Activated T-cell treated with anti-CD3 and anti-CD28 coated beads for 1 hour (primary cell): ENCODE results near the gene RGR.

ENCODE experiments used
- DNase-seq: peaks from one replicate; pipeline ENCODE4 v3.0.0-alpha.2; 2020; ENCODE audit warnings: low read depth

Gene RGR

GRCh38 chr10:84221916-84222315 is 22.9 kb upstream of the RGR start:
- DNase-seq = no peak

GRCh38 chr10:84224411-84225028 is 20.3 kb upstream of the RGR start:
- no peak for DNase-seq

DNA sequence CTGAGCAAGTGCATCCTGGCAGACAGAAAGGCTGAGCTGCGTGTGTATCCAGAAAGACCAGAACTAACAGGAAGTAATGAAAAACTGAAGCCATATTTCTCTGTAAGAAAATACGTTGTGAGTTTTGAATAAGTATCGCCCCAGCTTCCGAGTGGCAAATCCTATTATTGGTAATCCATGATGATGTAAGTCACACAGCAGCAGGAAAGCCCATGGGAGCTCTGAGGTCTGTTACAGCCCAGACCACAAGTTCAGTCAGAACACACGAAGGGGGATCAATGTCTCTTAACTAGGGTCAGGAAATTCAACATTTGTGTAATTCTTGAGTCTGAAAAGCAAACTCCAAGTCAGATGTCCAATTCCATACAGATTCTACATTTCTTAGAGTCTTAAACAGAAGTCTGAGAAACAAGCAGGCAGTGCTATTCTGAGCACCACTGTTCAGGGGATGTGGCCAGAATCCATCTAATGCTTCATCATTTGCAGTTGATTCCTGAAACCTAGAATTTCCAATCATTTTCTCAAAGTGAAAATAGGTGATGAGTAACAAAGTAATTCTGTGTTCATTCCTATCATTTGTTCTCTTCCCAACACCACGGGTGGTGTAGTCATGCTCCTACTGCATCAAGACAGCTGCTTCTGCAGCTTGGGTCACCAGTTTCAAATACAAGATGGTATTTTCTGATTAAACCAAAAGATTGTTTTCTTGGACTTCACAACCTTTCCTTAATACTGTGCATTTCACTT is 19.3 kb upstream of the RGR start, which contains the start of gene LRIT2:
LRIT2 (minus strand) TSS at position 118 of the 747 bp plus-strand sequence; CDS start at position 94, 24 bp downstream.
- no peak for DNase-seq

DNA sequence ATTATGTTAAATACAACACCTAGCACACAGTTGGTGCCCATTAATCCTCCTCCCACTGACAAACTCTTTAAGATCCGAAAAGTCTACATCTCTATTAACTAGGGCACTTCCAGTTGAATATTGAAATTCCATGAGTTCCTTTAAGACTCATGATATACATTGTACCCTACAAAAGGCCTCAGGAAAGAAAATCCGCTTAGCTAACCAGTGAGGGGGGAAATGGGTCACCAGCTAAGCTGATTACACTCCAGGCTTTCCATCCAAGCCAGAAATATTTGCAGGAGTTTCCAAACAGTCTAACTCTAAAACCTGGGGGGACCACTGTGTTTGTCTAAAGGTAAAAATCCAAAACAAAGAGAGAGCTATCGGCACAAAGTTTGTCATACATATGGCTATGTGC is 18.2 kb upstream of the RGR start:
- no peak for DNase-seq

DNA sequence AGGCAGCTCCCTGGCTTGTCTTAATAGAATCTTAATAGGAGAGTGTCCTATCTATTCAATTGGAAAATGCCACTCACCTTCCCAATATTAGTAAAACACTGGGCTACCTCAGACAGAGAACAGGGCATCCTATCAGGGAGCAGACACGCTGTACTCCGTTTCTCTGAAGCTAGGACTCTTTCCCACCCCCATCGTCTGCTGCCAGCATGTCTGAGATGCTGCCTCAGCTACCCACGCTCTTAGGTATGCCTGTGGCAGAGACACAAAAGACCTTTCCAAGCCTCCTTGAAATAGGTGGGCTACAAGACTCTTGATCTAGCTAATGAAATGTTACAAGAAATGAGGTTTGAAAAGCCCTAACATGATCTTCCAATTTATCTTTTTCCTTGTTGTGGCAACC is 17.0 kb upstream of the RGR start:
- DNase-seq = no peak

DNA sequence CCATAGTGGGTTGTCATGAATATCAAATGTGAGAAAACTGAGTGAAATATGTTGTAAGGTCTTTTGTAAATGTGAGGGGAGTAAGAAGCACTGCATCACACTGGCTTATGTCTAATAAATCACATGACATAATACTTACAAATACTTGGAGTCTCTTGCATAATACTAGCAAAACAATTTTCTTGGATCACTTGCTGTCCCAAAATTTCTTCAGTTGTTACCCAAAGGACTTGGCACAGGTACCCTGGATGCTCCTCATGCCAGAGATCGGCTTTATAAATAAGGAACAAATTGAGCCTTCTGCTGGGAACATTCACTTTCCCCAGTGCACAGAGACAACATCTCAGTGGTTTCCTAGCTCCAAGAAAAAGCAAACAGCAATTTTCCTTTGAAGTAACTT is 14.5 kb upstream of the RGR start:
- no peak for DNase-seq

DNA sequence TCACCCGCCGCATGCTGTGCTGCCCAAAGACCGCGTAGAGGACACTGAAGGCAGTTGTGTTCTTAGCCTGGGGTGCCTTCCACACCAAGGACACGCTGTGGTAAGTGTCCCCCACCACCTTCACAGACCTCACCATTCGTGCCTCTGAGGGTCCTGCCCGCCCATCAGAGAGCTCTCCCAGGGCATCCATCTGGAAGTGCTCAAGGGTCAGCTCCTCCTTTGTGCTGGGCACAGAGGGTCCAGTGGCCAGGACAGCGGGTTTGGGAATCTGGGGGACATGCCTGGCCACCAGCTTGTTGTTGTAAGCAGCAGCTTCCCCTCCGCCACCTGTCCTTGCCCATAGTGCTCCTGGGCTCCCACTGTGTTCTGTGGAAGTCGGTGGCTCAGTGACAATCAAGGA is 12.5 kb upstream of the RGR start:
- DNase-seq = no peak

- no peak for DNase-seq
Observed at GRCh38 chr10:84233940-84234339, 10.9 kb upstream of the RGR start.

DNA sequence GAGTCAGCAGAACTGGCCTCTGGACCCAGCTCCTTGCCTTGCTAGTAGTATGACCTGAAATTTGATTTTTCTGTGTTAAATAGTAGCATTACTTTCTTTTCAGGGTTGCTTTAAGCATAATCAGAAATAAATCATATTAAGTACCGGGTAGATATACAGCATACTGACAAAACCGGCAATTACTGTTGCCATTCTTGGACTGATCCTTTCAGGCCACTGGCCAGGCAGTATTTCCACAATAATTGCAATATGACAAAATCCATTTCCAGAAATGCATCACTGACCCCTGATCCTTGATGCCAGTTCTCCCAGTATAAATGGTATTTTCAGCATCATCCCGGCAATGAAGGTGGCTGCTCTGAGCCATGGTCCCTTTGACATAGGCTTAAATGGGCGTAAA is 10.4 kb upstream of the RGR start:
- DNase-seq = no peak

- DNase-seq = no peak
Observed at GRCh38 chr10:84235096-84235495, 9.8 kb upstream of the RGR start.

GRCh38 chr10:84236807-84237198 is 8.1 kb upstream of the RGR start:
- DNase-seq = no peak

- DNase-seq = no peak
Observed at GRCh38 chr10:84237199-84238051, 7.4 kb upstream of the RGR start.

- DNase-seq = no peak
Observed at GRCh38 chr10:84238909-84239308, 5.9 kb upstream of the RGR start.

DNA sequence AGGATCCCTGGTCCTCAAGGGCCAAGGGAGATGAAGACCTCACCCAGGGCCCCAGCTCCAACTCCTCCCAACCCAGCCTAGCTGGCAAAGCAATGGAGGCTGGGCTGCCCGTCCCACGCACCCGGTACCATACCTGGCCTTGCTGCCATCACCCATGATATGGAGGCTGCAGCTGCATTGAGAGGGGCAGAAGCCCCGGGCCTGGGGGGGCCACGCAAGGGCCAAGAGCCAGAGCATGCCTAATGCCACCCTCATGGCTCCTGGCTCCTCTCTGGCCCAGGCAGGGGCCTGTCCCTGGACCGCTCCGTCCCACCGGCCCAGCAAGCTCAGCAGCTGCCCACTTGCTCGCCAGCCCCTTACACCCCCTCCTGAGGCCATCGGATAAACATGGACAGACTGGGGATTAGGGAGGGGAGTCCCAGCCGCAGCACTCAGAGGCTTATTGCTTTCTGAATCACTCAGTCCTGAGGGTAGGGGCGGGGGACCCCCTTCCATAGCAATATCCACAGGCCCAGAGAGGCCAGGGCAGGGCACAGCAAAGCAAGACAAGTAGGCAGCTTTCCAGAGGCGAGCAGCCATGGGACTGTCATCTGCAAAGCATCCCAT is 3.6 kb upstream of the RGR start, which contains the start of gene LRIT1:
LRIT1 (minus strand) TSS at position 362 of the 606 bp plus-strand sequence; CDS start at position 255, 107 bp downstream.
- no peak for DNase-seq

DNA sequence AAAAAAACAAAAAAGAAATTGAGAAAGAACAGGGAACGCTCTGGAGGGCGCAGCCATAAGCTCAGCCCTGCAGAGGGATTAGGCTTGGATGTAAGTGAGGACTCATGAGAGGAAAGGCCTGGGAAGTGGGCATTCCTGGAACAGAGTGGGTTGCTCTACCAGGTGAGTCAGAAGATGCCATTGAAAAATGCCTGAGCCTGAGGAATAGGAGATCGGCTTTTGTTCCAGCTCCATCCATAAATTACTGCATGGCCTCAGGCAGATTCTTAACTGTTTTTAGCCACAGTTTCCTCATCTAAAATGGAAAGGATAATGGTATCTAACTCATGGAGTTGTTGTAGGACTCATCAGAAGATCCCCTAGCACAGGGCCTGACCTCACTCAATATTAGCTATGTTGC is 1.1 kb upstream of the RGR start:
- DNase-seq = no peak

GRCh38 chr10:84247496-84247895 is 2.6 kb downstream of the RGR start:
- no peak for DNase-seq

DNA sequence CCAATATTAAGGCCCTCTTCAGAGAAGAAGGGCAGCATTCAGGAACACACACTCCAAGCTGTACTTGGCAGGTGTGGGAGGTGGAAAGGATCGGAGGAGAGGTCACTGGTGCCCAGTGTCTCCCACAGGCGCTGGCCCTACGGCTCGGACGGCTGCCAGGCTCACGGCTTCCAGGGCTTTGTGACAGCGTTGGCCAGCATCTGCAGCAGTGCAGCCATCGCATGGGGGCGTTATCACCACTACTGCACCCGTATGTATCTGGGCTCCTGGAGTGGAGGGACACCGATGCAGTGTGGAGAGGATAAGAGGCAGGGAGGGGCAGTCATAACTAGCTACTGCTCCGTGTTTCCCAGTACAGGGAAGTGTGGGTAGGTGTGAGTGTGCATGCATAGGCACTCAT is 3.9 kb downstream of the RGR start:
- no peak for DNase-seq

DNA sequence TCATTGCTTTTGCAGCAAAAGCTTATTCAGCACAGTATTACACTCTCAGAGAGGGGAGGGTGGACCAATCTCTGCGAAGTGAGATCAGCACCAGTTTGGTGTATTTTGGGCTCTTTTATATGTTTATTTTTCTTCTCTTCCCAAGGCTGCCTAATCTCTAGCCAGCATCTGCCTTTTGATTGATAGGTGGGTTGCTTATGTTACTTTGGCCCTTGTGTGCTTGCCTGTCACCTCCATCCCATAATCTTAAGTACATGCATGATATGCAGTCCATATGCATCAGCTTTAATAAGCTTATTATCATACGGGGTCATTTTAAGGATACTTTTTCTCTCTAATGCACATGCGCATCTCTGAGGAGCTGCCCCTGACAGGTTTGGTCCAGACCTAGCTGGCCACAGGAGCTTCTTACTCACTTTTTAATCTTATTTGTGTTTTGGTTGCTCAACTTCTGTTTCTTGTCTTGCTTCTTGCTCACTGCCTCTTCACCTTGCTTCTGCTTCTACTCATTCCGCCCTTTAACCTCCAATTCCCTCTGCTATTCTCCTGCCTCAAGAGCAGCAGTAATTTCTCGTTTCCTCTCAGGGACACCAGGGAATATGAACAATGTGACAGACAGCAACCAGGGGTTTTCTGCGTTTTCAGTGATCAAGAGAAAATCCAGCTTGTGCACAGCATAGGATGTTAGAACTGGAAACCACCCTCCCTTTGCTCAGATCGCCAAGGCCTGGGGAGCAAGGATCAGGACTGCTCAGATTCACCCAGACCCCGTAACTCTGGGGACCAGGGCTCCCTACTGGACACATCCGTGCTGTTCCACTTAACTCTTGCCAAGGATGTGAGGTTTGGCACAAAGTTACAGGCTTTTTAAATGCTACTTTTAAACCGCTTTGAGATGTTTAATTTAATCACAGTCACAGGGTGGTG is 10.0 kb downstream of the RGR start:
- DNase-seq = no peak

DNA sequence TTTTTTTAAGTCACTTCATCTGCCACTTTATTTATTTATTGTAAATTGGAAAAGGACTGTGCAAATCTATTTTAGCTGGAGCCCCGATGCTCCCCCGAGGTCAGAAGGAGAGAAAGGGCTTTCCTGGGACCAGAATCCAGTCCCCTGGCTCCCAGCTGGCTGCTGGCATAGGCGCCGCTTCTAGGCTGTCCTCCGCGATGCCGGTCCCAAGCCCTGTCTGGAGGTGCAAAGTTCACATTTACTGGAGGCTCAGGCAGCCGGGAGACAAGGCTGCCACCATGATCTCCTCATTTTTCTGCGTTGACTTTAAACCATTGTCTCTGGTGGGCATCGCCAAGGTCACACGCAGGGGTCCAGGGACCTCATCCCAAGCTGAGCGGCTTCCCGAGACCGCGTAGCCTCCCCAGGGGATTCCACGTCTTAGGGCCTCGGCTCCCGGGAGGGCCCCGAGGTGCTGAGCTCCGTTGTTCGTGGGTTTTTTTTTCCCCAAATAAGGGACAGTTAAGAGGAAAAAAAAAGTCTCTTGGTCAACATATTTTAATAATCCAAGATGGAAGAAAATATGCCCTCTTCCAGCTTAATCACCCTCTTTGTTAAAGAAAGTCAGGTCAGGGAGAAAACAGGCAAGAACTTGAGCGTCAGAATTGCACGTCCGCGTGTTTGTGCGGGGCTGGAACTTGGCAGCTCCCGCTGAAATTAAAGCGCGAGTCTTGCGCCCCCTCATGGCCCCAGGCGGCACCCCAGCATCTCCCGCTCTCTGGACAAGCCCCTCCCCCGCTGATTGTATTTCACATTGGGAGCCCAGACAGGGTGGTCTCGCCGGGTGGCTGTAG is 11.9 kb downstream of the RGR start:
- DNase-seq = peak; percentile 14

- no peak for DNase-seq
Observed at GRCh38 chr10:84257343-84258020, 12.6 kb downstream of the RGR start.
